Coronary artery (tissue), 2 donors: ENCODE measurements around the gene TCTN1.

Source experiments
- DNase-seq: peaks from one replicate; pipeline ENCODE4 v3.0.0-alpha.2; 2017; ENCODE audit warnings: low spot score
- H3K27ac ChIP-seq, 2 donors: fragments of 200-600 bp; sonication (generic); one replicate each; pipeline ENCODE4 v1.5.1; 2016 to 2019
- H3K4me3 ChIP-seq: fragments of 200-600 bp; sonication (generic); 2 replicates; pipeline ENCODE4 v1.5.1; 2016; ENCODE audit warnings: mild to moderate bottlenecking, moderate library complexity
- TF ChIP-seq, protein P1 (sequence below): fragments of 200-600 bp; sonication (generic); IDR thresholded peaks from one replicate; pipeline ENCODE4 v1.5.1; 2019; ENCODE audit warnings: antibody characterized with exemption

TCTN1 gene

DNA sequence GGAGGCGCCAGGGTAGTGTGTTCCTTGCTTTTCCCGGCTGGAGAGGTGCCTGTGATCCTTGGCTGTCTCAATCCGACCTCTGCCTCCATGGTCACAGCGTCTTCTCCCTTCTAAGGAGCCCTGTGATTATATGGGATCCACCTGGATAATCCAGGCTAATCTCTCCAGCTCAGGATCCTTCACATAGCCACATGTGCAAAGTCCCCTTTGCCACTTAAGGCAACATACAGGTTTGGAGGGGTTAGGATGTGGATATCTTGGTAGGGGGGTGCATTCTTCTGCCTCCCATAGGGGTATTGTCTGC is 76.2 kb downstream of the TCTN1 start:
- TF ChIP-seq, protein P1, sequence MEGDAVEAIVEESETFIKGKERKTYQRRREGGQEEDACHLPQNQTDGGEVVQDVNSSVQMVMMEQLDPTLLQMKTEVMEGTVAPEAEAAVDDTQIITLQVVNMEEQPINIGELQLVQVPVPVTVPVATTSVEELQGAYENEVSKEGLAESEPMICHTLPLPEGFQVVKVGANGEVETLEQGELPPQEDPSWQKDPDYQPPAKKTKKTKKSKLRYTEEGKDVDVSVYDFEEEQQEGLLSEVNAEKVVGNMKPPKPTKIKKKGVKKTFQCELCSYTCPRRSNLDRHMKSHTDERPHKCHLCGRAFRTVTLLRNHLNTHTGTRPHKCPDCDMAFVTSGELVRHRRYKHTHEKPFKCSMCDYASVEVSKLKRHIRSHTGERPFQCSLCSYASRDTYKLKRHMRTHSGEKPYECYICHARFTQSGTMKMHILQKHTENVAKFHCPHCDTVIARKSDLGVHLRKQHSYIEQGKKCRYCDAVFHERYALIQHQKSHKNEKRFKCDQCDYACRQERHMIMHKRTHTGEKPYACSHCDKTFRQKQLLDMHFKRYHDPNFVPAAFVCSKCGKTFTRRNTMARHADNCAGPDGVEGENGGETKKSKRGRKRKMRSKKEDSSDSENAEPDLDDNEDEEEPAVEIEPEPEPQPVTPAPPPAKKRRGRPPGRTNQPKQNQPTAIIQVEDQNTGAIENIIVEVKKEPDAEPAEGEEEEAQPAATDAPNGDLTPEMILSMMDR = no peak
- Histone ChIP-seq H3K4me3 (peak overlapping the region; percentile 76), H3K27ac (peak overlapping the region in 1 of 2 donors; percentile 83)
- no peak for DNase-seq

DNA sequence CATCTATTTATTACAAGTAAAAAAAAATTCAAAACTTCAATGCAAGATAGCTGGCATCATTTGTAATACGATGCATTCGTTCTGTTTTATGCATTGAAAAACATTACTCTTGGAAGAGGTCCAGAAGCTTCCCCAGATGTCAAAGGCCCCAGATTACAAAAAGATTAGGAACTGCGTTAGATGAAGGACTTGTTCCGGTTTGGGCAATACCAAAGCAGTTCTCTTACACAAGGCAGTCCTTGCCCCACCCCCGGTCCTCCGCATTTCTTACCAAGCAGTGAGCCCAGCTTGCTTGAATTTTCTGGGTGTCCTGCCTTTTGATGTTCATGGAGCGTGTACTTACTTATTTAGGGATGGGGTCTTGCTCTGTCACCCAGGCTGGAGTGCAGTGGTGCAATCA is 79.8 kb downstream of the TCTN1 start:
- TF ChIP-seq, protein P1 = no peak
- Histone ChIP-seq H3K27ac (peak overlapping the region in 1 of 2 donors; percentile 55), H3K4me3 (no peak overlapping the region)
- no peak for DNase-seq

DNA sequence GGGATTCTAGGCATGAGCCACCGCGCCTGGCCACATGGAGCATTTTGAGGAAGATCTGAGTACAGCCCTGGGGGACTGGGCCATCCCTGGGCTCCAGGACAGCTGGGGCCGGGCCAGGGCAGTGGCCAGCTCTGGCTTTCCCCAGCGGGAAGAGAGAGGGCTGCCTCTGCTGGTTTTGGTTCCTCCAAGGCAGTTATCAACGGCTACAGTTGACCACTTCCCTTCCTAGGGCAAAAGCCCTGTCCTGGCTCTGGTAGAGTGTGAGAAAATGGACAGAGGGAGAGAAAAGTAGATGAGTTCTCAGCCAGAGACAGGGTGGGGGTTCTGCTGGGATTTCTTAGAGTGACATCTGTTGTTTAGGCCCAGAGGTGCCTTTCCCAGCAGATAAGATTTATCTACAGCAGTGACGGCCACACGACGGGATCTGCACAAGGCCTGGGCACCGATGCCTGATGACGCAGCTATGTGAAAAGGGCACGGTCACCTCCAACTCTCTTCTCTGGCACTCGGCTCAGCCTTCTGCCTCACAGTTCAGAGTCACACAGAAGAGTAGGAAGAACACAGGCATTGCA is 80.5 kb downstream of the TCTN1 start:
- no peak for DNase-seq
- Histone ChIP-seq H3K27ac (peak overlapping the region in 1 of 2 donors; percentile 55), H3K4me3 (no peak overlapping the region)
- TF ChIP-seq, protein P1 = no peak

DNA sequence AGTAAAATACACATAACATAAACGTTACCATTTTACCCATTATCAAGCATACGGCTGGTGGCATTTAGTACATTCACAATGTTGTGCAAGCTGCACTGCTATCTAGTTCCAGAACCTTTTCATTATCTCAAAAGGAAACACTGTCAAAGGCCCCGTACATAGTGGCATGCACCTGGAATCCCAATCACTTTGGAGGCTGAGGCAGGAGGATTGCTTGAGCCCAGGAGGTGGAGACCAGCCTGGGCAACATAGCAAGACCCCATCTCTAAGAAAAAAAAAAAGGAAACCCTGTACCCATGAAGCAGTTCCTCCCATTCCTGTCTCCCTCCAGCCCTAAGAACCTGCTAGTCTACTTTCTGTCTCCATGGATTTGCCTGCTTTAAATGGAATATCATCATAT is 82.4 kb downstream of the TCTN1 start:
- TF ChIP-seq, protein P1 = no peak
- DNase-seq = no peak
- Histone ChIP-seq H3K4me3 (no peak overlapping the region), H3K27ac (no peak overlapping the region)

DNA sequence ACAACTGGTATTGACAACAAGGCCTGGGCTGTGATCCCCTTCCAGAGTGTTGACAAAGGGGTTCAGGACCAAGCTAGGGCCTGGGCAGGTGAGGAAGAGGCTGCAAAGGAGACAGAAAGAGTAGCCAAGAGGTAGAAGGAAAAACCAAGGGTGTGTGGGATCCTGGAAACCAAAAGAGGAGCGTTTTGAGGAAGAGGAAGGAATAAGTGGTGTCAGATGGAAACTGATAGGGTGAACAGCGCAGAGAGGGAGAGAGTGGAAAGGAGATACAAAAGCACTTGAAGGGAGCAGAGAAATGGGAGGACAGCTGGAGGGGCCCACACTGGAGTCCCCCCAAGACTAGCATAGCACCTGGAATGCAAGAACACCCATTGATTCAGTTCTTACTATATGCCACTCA is 83.3 kb downstream of the TCTN1 start:
- no peak for DNase-seq
- no peak overlapping the region for H3K4me3 ChIP-seq
- no peak overlapping the region for H3K27ac ChIP-seq
- TF ChIP-seq, protein P1 = no peak

DNA sequence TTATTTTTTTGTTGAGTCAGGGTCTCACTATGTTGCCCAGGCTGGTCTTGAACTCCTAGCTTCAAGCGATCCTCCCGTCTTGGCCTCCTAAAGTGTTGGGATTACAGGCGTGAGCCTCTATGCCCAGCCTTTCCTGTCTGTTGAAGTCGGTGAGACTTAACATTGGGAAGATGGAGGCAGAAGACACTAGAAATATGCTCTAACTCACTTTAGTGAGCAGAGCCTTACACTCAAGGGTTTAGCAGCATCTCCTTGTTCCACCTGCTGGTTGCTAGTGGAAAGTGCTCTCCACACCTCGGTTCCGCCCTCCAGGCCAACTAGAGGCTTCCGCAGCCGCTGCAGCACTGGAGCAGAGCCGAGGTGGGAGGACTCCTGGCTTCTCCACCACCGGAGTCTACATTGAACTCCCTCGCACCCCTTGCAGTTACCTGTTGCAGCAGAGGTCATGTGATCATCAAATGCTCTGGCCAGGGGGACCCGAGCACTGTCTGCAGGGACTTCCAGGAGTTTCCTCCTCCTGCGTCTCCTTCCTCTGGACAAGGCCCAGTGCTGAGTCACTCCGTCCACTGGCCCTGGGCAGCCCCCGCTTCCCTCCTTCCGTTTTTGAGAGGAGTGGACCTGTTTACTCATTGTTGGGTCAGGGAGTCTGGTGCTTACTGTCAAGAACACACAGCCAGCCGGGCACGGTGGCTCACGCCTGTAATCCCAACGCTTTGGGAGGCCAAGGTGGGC is 84.4 kb downstream of the TCTN1 start:
- Histone ChIP-seq H3K27ac (peak overlapping the region in 1 of 2 donors; percentile 63), H3K4me3 (peak overlapping the region; percentile 48)
- DNase-seq = peak; percentile 85
- TF ChIP-seq, protein P1 = peak; percentile 34
